Right lobe of liver (tissue), 4 donors: ENCODE measurements around the gene SALL1.

ENCODE experiments used
- POLR2A ChIP-seq: fragments of 450-650 bp; IDR thresholded peaks from one replicate; pipeline ENCODE4 v1.6.1; 2017; ENCODE audit warnings: antibody characterized with exemption, mild to moderate bottlenecking
- TF ChIP-seq, protein P1 (sequence below), 4 donors: fragments of 200-600 bp in 3 of 4; fragments of 450-650 bp in 1 of 4; IDR thresholded peaks; one replicate each; pipeline versions ENCODE4 v1.5.1 to v1.8.0; 2016 to 2022; ENCODE audit warnings: antibody characterized with exemption in 4 of 4, mild to moderate bottlenecking in 2 of 4
- donor health status: DM: no; HTN: no; CAD: no.
- donor health status: DM: no; HTN: no; CAD: no.
- donor health status: DM: no; HTN: yes; CAD: no.

DNA sequence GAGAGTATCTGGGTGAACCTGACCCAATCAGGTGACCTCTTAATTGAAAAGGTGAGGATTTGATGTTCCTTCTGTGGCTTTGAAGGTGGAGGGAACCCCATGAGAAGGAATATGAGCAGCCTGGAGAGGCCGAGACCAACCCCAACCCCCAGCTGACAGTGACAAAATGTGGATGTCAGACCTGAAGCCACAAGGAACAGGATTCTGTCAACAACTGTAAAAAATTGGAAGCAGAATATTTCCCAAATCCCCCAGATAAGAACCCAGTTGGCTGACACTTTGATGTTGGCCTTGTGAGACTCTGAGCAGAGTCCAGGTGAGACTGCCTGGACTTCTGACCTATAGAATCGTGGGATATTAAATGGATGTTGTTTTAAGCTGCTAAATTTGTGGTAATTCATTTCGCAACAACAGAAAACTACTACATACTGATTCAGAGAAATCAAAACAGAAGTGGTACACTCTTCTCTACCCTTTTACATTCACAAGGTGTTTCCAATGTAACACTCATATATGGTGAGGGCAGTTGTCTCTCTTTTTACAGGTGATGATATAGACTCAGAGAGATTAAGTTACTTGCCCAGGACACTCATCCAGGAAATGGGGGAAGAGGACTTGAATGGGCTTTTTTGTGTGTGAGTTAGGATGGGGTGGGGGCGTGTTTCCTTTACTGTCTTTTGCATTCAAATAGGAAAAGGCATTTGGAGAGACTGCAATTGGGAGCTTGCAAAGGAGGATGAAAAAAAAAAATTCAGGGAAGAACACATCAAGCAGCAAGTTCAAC, 29.8 kb upstream of the SALL1 start:
- TF ChIP-seq, protein P1, sequence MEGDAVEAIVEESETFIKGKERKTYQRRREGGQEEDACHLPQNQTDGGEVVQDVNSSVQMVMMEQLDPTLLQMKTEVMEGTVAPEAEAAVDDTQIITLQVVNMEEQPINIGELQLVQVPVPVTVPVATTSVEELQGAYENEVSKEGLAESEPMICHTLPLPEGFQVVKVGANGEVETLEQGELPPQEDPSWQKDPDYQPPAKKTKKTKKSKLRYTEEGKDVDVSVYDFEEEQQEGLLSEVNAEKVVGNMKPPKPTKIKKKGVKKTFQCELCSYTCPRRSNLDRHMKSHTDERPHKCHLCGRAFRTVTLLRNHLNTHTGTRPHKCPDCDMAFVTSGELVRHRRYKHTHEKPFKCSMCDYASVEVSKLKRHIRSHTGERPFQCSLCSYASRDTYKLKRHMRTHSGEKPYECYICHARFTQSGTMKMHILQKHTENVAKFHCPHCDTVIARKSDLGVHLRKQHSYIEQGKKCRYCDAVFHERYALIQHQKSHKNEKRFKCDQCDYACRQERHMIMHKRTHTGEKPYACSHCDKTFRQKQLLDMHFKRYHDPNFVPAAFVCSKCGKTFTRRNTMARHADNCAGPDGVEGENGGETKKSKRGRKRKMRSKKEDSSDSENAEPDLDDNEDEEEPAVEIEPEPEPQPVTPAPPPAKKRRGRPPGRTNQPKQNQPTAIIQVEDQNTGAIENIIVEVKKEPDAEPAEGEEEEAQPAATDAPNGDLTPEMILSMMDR (IDR thresholded peaks at IDR 0.05): no peak
- no peak for TF ChIP-seq POLR2A
